NCI-H2107 treated with DMSO at 0.1 percent for 48 hours (cell line): ENCODE measurements around the gene ADCK1.
"Not testable (repeated sequence)": the region's sequence is repeated elsewhere in the genome, so short reads cannot be mapped to it uniquely, and the experiment has no call there.

Experiments used
- DNase-seq: peaks from one replicate; lab custom pipeline; 2025; ENCODE audit not compliant: unreplicated experiment; lab: John Stamatoyannopoulos, UW

Gene ADCK1, protein sequence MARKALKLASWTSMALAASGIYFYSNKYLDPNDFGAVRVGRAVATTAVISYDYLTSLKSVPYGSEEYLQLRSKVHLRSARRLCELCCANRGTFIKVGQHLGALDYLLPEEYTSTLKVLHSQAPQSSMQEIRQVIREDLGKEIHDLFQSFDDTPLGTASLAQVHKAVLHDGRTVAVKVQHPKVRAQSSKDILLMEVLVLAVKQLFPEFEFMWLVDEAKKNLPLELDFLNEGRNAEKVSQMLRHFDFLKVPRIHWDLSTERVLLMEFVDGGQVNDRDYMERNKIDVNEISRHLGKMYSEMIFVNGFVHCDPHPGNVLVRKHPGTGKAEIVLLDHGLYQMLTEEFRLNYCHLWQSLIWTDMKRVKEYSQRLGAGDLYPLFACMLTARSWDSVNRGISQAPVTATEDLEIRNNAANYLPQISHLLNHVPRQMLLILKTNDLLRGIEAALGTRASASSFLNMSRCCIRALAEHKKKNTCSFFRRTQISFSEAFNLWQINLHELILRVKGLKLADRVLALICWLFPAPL

DNA sequence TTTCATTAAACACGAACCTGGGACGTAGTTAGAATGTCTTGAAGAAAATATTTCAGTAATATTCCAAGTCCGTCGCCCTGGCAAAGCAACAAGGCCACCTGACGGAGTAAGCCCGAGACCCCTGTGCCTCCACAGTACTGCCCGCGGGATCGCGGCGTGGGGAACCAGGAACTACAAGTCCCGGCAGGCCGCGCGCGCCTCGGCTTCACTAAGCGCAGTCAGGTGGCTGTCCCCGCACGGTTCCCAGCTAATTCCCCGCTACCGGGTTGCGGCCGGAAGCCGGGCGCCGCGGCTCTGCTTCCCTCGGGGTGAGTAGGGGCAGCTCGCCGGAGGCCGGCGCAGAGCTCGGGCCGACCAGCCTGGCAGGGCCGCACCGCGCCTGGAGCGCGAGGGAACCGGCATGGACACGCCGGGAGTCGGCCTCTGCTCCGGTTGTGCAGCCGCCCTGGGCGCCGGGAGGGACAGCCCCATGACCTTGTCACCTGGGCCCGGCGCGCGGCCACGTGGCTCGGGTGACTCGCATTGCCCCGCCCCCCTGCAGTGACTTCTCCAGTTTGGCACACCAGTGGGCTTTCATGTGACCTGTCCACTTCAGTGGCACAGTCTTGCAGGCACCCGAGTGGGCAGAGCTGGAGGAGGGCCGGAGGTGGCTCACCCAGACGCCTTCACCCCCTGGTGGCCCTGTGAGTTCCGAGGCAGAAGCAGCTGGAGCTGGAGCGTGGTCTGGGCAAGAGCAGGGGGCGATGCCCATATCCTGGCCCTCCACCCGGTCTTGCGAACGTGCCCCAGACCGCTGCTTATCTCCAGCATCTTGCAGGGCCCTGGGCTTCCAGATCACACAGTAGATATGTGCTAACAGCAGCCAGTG, at the start of gene ADCK1:
TSS of gene ADCK1 (plus strand) at position 247 of the 868 bp plus-strand sequence. CDS start 18,870 bp downstream, outside the sequence.
- DNase-seq, result peak; percentile 72

DNA sequence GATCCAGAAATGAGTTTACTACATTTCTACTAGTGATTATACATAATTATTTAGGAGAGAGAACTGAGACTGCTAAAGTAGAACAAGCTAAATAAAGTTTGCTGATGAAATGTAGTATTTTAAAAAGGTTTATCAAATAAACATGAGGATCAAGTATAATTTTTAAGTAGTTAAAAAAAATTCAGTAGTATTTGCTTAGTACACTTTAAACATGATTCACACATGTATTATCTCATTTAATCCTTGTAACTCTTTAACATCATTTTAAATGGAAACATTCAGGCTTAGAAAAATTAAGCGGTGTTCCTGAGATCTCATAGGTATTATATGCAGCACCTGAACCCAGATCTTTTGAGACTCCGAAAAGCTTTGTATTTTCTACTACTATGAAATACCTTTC, 47.6 kb upstream of the ADCK1 start:
- no peak for DNase-seq

DNA sequence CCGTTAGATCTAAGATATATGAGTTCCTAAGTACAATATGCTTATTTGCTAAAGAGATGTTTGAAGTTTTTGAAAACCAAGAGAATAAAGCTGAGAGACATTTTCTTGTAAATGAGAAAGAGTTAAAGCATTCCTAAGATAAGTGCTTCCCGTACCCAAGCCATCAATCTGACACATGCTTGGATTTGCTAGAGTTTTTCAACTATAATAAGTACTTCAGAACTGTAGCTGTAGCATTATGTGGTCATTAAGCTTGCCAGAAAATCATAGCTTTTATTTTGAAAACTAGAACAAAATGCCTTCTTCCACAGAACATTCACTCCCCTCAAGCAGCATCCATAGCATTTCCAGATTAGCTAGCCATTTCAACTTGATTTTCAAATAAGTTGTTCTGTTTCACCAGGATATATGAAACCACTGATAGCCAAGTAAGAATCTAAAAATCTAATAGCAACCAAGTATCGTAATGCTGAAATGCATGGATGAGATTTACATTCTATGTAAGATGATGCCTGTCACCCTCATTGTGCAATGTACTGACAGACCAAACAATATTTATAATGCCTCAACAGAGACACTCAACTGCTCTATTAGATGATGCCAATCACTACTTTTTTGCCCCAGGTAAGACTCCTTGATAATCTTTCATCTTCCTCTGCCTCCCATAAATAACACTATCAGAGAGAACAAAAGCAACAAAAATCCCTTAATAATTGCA, 47.0 kb upstream of the ADCK1 start:
- no peak for DNase-seq

DNA sequence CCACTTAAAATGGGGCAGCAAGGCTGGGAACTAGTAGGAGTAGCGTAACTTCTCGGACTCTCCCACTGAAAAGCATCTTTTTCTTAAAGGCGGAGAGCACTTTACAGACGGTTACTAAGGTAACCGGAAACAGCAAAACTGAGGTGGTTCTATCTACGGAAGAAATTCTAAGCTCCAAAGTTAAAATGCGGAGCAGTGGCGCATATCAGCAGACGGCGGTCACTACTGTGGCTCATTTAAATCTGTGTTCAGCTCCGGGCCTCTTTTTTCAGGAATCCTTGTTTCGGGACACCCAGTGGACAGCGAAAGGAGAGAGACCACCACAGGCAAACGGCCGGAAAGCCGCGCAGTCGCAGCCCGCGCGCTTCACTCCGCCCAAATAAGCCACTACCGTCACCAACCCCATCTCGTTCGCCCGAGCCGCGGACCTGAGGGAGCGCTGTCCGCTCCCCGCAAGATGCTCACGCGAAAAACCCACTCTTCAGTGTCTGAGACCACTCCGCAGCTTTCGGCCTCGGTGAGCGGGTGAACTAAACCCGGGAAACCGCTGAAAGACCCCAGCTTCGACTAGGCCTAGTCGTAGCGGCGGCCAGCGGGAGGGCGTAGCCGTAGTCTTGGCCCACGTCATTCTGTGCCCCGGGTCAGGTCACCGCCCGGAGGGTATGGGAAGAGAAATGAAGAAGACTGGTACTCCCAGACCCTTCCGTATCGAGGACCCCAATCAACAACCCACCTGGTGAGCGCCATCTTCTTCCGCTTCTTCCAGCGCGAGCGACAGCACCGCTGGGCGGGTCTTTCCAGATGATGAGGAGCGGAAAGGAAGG, 39.3 kb upstream of the ADCK1 start, which contains the start of gene SNW1:
TSS of gene SNW1 (minus strand) at position 776 of the 824 bp plus-strand sequence. CDS start at position 747, 29 bp downstream.
- DNase-seq, result peak; percentile 99

DNA sequence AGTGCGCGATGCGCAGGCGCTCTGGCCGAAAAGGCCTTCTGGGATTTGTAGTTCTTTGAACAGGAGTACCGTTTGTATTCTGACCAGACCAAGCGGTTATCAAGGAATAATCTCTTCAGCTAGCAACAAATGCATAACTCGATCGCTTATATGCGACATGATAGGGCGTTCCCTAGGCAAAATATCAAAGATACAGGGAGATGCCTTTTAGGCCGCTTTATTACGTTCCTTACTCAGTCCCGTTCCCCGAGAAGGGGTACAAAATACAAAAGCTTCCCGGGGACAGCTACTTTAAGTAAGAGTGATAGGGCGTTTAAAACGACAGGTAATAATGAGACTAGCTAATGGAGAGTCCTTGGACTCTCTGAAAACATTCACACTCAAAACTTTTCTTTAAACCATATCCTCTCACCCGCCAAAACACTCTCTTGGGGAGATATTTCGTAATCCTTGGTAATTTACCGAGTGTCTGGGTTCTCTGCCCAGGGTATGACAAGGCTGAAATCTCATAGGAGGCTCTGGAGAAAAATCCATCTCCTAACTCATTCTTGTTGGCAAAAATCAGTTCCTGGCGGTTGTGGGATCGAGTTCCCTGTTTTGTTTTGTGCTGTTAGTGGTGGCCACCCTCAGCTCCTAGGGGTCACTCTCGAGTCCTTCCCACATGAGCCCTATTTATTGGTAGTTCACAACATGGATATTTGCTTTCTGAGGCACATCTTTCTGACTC, 38.5 kb upstream of the ADCK1 start:
- DNase-seq, result peak; percentile 80

DNA sequence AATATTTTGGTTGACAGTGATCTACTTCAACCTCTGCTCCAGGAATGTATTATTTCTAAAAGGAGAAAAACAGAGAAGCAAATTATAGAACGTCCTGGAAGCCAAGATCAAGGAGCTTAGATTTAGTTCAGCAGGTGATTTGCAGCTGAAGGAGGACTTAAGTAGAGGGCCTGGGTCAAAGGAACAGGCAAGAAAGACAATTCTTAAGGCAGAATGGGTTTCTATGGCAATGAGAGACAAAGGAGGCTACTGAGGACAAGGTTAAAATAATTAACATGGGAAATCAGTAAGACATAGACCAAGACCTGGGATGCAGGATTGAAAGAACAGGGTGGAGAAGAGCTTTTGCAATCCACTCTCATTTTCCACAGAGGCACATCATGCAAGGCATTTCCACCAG, 36.6 kb upstream of the ADCK1 start:
- no peak for DNase-seq

DNA sequence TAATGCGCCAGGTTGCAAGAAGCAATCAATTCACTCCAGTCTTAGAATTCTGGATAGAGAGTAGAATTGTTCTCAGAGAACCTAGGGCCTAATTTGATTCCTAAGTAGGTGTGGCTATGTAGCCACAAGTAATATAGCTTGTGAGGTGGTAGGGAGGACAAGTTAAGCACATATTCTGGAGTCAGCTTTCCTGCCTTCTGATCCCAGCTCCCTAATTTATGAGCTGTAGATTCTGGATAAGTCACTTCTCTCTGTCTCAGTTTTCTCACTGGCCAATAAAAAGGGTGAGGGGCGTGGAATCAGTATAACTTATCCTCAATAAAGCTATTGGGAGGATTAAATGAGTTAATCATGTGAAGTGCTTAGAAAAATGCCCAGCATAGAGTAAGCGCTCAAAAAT, 35.9 kb upstream of the ADCK1 start:
- DNase-seq, result no peak

DNA sequence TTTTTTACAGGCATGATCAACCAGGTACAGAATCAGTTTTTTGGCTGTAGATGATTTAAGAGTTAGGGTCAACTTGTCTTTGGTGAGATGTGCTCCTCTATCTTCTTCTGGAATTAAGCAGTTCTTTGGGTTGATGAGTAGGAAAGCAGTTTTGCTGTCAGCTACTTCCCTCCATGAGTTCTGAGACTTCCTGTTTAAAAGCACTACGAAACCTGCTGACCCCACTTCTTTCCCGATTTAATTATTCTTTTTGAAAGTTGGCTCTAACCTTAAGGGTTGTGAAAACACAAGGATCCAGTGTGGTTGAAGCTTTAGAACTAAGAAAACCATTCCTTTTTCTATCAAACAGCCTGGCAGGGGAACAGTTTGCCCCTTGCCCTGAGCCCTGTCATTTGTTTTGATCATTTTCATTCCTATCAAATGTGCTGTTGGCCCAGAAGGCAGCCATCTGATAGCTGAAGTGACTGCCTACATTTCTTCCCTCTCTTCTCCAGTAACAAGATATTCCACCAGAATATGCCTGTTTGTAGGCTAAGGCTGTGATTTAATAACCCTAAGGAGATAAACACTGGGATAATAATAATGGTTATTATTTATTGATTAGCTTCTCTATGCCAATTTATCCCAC, 31.4 kb upstream of the ADCK1 start:
- DNase-seq, result not testable (repeated sequence)

DNA sequence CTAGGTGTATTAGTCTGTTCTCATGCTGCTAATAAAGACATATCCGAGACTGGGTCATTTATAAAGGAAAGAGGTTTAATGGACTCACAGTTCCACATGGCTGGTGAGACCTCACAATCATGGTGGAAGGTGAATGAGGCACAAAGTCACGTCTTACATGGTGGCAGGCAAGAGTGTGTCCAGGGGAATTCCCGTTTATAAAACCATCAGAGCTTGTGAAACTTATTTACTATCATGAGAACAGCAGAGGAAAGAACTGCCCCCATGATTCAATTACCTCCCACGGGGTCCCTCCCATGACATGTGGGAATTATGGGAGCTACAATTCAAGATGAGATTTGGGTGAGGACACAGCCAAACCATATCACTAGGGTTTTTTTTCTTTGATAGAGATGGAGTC, 25.9 kb upstream of the ADCK1 start:
- DNase-seq, result not testable (repeated sequence)

DNA sequence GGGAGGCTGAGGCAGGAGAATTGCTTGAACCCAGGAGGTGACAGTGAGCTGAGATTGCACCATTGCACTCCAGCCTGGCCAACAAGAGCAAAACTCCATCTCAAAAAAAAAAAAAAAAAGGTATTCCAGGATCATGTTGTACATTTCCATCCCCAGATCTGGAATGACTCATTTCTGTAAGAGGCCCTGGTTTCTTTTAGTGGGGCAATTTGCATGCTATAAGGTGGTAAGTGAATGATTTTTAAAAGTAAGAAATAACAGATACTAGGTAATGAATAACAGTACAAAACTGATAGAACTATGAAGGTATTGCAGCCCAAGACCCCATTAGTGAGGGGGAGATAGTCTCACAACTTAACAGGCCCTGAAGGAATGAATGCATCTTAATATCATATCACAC, 17.7 kb upstream of the ADCK1 start:
- no peak for DNase-seq

DNA sequence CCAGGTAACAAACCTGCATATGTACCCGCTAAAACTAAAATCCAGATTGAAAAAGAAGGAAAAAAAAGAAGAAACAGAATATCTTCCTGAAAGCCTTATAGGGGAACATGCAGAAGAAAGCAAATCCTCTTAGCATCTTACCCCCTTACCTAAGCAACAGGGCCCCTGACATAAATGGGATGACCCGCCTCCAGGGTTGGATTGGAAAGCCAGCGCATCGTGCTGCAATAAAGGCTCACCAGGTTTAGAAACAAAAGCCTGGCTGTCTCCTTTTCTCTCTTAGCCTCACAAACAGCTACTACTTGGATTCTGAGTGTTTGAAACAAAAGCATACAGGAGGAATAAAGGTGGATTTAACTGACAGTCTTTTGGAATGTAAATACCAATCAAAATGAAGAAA, 13.8 kb upstream of the ADCK1 start:
- DNase-seq, result no peak

DNA sequence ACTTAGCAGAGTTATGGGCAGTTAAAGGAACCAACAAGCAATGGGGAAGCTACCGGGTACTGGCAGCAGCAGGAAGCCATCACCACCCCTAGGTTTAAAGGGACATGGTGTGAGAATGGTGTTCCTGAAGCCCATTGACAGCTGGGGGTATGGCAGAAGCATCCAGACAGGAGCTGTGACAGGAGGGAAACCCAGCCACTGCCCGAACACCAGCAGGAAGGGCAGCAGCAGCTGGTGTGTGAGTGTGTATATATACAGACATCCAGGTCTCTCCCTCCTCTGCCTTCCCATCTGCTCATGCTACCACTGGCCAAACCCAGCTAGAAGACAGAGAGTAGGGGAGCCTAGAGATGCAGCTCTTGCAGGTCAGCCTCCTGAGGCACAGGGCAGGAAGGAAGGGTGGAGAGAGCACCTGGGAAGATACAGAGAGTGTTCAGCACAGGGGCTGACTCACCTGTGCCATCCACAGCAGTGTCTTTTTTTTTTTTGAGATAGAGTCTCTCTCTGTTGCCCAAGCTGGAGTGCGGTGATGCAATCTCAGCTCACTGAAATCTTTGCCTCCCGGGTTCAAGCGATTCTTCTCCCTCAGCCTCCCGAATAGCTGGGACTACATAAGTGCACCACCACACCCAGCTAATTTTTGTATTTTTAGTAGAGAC, 9.2 kb upstream of the ADCK1 start:
- no peak for DNase-seq

DNA sequence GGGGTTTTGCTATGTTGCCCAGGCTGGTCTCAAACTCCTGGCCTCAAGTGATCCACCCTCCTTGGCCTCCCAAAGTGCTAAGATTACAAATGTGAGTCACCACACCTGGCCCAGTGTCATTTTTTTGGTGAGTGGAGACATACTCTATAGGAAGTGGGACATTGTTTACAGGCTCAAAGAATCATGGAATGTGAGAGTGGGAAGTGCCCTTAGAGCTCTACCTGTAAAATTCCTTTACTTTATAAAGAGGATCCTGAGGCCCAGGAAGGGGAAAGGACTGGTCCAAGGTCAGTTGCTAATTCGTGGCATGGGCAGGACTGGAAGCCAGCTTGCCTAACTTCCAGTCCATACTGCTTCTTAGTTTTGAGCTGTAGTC, 8.7 kb upstream of the ADCK1 start:
- DNase-seq, result no peak

DNA sequence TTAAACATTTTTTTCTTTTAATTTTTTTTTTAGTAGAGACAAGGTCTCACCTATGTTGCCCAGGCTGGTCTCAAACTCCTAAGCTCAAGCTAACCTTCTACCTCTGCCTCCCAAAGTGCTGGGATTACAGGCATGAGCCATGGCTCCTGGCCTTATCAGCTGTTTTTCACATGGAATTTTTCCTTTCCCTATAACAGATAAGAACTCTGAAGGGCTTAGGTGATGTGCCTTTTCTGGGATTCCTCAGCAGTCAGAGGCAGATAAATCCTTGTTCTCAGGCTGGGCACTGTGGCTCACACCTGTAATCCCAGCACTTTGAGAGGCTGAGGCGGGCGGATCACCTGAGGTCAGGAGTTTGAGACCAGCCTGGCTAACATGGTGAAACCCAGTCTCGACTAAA, 6.7 kb upstream of the ADCK1 start:
- not testable (repeated sequence) for DNase-seq

DNA sequence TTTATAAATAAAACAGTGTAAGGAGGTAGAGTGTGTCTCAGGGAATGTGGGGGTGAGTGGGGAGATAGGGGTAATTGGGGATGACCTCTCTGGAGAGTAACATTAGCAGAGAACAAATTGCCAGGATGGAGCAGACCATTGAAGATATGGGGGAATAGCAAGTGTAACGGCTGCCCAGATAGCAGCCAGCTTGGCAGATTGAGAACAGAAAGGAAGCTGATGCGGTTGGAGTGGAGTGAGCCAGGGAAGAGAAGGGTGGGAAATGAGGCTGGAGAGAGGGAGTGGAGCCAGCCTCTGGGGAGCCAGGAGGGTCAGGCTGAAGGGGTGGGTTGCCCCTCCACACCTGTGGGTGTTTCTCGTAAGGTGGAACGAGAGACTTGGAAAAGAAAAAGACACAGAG, 5.6 kb upstream of the ADCK1 start:
- DNase-seq, result no peak

DNA sequence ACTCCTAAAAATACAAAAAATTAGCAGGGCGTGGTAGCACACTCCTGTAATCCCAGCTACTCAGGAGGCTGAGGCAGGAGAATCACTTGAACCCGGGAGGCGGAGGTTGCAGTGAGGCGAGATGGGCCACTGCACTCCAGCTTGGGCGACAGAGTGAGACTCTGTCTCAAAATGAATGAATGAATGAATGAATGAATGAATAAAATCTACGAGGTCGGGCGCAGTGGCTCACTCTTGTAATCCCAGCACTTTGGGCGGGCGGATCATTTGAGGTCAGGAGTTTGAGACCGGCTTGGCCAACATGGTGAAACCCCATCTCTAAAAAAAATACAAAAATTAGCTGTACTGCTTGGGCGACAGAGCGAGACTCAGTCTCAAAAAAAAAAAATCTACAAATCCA, 453 bp upstream of the ADCK1 start:
- not testable (repeated sequence) for DNase-seq

DNA sequence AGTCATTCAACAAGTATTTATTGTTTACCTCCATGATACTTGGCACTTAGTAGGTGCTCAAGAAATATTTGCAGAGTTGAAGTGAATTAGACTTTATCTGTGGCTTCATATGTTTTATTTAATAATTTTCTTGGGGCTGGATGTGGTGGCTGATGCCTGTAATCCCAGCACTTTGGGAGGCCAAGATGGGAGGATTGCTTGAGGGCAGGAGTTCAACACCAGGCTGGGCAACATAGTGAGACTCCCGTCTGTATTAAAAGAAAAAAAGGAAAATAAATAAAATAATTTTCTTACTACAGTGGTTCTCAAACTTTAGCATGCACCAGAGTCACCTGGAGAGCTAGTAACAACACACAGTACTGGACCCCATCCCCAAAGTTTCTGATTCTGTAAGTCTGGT, 905 bp downstream of the ADCK1 start:
- no peak for DNase-seq

DNA sequence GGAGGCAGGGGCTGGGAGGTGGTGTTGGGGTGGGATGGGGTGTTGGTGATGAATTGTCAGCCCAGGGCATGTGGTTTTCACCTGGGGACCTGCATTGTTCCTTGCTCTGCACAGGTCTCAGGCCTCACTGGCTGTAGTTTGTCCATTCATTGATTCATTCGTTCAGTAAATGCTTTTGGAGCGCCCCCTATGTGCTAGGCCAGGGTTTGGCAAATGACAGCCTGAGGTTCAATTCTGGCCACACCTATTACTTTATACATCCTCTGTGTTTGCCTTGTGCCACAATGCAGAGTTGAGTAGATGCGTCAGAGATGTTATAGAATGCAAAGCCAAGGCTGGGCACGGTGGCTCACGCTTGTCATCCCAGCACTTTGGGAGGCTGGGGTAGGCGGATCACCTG, 4.7 kb downstream of the ADCK1 start:
- no peak for DNase-seq

DNA sequence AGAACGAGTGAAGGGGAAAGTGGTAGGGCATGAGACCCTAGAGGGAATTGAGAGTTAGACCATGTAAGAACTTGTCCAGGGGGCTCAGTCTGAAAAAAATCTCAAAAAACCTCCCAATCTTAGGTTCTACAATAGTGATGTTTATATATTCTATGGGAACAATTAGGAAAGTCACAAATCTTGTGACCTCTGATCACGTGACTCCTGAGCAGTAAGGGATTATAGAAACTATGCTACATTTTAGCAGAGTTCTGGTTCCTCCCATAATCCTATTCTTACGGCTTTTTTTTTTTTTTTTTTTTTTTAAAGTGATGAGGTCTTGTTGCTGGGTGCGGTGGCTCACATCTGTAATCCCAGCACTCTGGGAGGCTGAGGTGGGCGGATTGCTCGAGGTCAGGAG, 5.8 kb downstream of the ADCK1 start:
- DNase-seq, result no peak
